ENCODE measurements around the gene SHROOM1. TPM values are rescaled to one million over a fixed set of nuclear protein-coding genes. Genes with fewer than 3 reads are reported as not detected.

The SHROOM1 gene
- total and polyA plus RNA-seq, 9 of the 15 experiments (the other 6 are each of a cell fraction or from before 2014, with no cell fraction given): 0.44 to 26.5 (median 11.9) TPM

- peak; percentile 12; the same call in 1 of the 2 replicates for TF ChIP-seq FOSL1 (tag; conservative IDR thresholded peaks at IDR 0.05)
- TF ChIP-seq SP1 (CRISPR knock-in tag; IDR thresholded peaks at IDR 0.05): peak; percentile 92
- no peak for TF ChIP-seq ZNF586 (CRISPR knock-in tag; conservative IDR thresholded peaks at IDR 0.05)
- no peak for TF ChIP-seq SMARCE1 (IDR thresholded peaks at IDR 0.05)
- TF ChIP-seq CHAMP1 (IDR thresholded peaks at IDR 0.05): no peak
- peak; percentile 55 for TF ChIP-seq CTBP1 (IDR thresholded peaks at IDR 0.05; ENCODE audit: borderline replicate concordance)
- TF ChIP-seq NRF1 (conservative IDR thresholded peaks at IDR 0.05 in 1 of 2, IDR thresholded peaks at IDR 0.05 in 1 of 2): peak; percentile 36 to 61
- no peak; the same call in 1 of the 2 replicates for TF ChIP-seq NFRKB (IDR thresholded peaks at IDR 0.05; ENCODE audit: low read depth)
- TF ChIP-seq DPF2 (IDR thresholded peaks at IDR 0.05): peak; percentile 8; the same call in 1 of the 2 replicates
- no peak; the same call in 1 of the 2 replicates for TF ChIP-seq ZBTB33 (CRISPR knock-in tag; IDR thresholded peaks at IDR 0.05)
- no peak for TF ChIP-seq TEAD2 (tag; IDR thresholded peaks at IDR 0.05)
- TF ChIP-seq ELF1 (tag; IDR thresholded peaks at IDR 0.05): peak; percentile 64; the same call in 1 of the 2 replicates
- TF ChIP-seq DMBX1 (CRISPR knock-in tag; IDR thresholded peaks at IDR 0.05; ENCODE audit: borderline replicate concordance): no peak
- TF ChIP-seq ZNF561 (CRISPR knock-in tag; conservative IDR thresholded peaks at IDR 0.05): no peak
- TF ChIP-seq TAL1 (IDR thresholded peaks at IDR 0.05): no peak
- peak; percentile 77 for TF ChIP-seq EGR1 (conservative IDR thresholded peaks at IDR 0.05)
- TF ChIP-seq KLF6 (CRISPR knock-in tag; IDR thresholded peaks at IDR 0.05; ENCODE audit: borderline replicate concordance): no peak
- peak; percentile 83 for TF ChIP-seq ZFX (CRISPR knock-in tag; IDR thresholded peaks at IDR 0.05)
- TF ChIP-seq ZNF3 (CRISPR knock-in tag; IDR thresholded peaks at IDR 0.05): no peak
- TF ChIP-seq HDAC2 (IDR thresholded peaks at IDR 0.05): peak; percentile 36; the same call in 1 of the 2 replicates
- TF ChIP-seq BCLAF1 (IDR thresholded peaks at IDR 0.05; ENCODE audit: borderline replicate concordance in 1 of 2, control insufficient read depth in 1 of 2, low read depth in 2 of 2, low read length in 1 of 2): peak; percentile 50 to 89; a peak in 2 of 4 replicates
- peak in 1 of 2 experiments; percentile 86; a peak in 2 of 4 replicates for TF ChIP-seq HDAC1 (IDR thresholded peaks at IDR 0.05)
- no peak for TF ChIP-seq PHF21A (IDR thresholded peaks at IDR 0.05; ENCODE audit: borderline replicate concordance, low read depth)
Measured at GRCh38 chr5:132866342-132867045, 36.0 kb upstream of the SHROOM1 start, which contains the start of the genes GDF9 and UQCRQ (continued).

All from K562 (cell line).